Measurements from ENCODE around the gene DYDC1.

DYDC1 gene

DNA sequence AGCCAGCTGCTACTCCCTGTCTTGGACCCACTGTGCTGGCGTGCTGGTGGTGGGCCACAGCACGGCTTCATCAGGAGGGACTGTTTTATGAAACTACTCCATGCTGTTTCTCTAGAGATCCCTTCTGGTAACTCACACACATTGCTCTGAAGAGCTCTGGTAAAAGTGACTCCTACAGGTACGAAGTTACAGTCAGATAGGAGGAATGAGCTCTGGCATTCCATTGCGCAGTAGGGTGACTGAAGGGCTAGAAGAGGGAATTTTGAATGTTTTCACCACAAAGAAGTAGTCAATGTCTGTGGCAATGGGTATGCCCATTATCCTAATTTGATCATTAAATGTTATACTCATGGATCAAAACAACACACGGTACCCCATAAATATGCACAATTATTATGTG is 67.7 kb downstream of the DYDC1 start:
- H3K9me2 ChIP-seq (replicated peaks; ENCODE audit: control insufficient read depth, low read length), result no peaks in the 10 kb centered on the region
- H3K4me2 ChIP-seq (ENCODE audit: low read length), result no peak overlapping the region
- H3K4me3 ChIP-seq (ENCODE audit: low read length), result no peak overlapping the region
- no peaks in the 10 kb centered on the region for H3K9me3 ChIP-seq (ENCODE audit: control insufficient read depth, insufficient read depth, low read length)
- no peaks in the 10 kb centered on the region for H3K4me1 ChIP-seq (ENCODE audit: control insufficient read depth, low read length)
- no peak overlapping the region for H3K27ac ChIP-seq (ENCODE audit: low read depth, low read length)
- no peaks in the 10 kb centered on the region for H3K27me3 ChIP-seq (ENCODE audit: control insufficient read depth, low read length)
- no peaks in the 10 kb centered on the region for H3F3A ChIP-seq (ENCODE audit: control insufficient read depth, insufficient read depth)
- no peaks in the 10 kb centered on the region for H4K20me1 ChIP-seq (ENCODE audit: control insufficient read depth, insufficient read depth, low read depth, low read length)
- no peak for TF ChIP-seq EZH2phosphoT487 (IDR thresholded peaks at IDR 0.05; ENCODE audit: borderline replicate concordance, low read length)
- TF ChIP-seq, protein P1, sequence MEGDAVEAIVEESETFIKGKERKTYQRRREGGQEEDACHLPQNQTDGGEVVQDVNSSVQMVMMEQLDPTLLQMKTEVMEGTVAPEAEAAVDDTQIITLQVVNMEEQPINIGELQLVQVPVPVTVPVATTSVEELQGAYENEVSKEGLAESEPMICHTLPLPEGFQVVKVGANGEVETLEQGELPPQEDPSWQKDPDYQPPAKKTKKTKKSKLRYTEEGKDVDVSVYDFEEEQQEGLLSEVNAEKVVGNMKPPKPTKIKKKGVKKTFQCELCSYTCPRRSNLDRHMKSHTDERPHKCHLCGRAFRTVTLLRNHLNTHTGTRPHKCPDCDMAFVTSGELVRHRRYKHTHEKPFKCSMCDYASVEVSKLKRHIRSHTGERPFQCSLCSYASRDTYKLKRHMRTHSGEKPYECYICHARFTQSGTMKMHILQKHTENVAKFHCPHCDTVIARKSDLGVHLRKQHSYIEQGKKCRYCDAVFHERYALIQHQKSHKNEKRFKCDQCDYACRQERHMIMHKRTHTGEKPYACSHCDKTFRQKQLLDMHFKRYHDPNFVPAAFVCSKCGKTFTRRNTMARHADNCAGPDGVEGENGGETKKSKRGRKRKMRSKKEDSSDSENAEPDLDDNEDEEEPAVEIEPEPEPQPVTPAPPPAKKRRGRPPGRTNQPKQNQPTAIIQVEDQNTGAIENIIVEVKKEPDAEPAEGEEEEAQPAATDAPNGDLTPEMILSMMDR (IDR thresholded peaks at IDR 0.05; ENCODE audit: low read depth, low read length, poor library complexity, severe bottlenecking), result no peak
- no peaks in the 10 kb centered on the region for H3K79me2 ChIP-seq (ENCODE audit: control insufficient read depth, low read length)
- no peaks in the 10 kb centered on the region for H3K36me3 ChIP-seq (ENCODE audit: control insufficient read depth, low read length)
